CD14-positive monocyte (primary cell): Measurements from ENCODE around the gene IL13. TPM values are rescaled to one million over a fixed set of nuclear protein-coding genes. Genes with fewer than 3 reads are reported as not detected.

Experiments
- DNase-seq, 3 donors: peaks; one replicate each; pipeline ENCODE4 v3.0.0-alpha.2; 2011 to 2022
- H2AFZ ChIP-seq: 2 replicates; pipeline ENCODE4 v1.6.0; 2012; ENCODE audit warnings: mild to moderate bottlenecking, low read depth, low read length, inconsistent platforms; ENCODE audit not compliant: insufficient read depth, poor library complexity, severe bottlenecking
- H3K27ac ChIP-seq, 2 donors: 1 replicate in 1 of 2; 2 replicates in 1 of 2; pipeline ENCODE4 v1.5.1; 2012 to 2013; ENCODE audit warnings: low read length in 2 of 2, control low read depth in 1 of 2, inconsistent platforms in 1 of 2, low read depth in 1 of 2, mild to moderate bottlenecking in 1 of 2
- H3K27me3 ChIP-seq, 2 donors: one replicate each; pipeline versions ENCODE4 v1.6.0 to v1.6.1; 2011 to 2013; ENCODE audit warnings: low read length in 2 of 2; ENCODE audit not compliant: control insufficient read depth in 2 of 2, insufficient read depth in 2 of 2
- H3K36me3 ChIP-seq, 2 donors: replicated peaks in 1 of 2; 1 replicate in 1 of 2; 2 replicates in 1 of 2; pipeline versions ENCODE4 v1.5.1 to v1.6.1; 2012 to 2013; ENCODE audit warnings: low read length in 2 of 2, control low read depth in 1 of 2, inconsistent platforms in 1 of 2, mild to moderate bottlenecking in 1 of 2; ENCODE audit not compliant: insufficient read depth in 2 of 2, control insufficient read depth in 1 of 2
- H3K4me1 ChIP-seq, 2 donors: 1 replicate in 1 of 2; 2 replicates in 1 of 2; pipeline versions ENCODE4 v1.5.1 to v1.6.1; 2012 to 2013; ENCODE audit warnings: low read length in 2 of 2, control low read depth in 1 of 2, inconsistent platforms in 1 of 2, mild to moderate bottlenecking in 1 of 2, moderate library complexity in 1 of 2; ENCODE audit not compliant: insufficient read depth in 2 of 2, control insufficient read depth in 1 of 2
- H3K4me2 ChIP-seq: replicated peaks from 2 replicates; pipeline ENCODE3; 2012; ENCODE audit warnings: low read length, moderate library complexity, mild to moderate bottlenecking; ENCODE audit not compliant: poor library complexity, severe bottlenecking; ENCODE audit errors: extremely low read depth
- H3K4me3 ChIP-seq, 3 experiments: fragments of 200-600 bp in 1 of 3; sonication (generic) in 1 of 3; replicated peaks in 1 of 3; 1 replicate in 2 of 3; 2 replicates in 1 of 3; pipeline ENCODE4 v1.5.1; 2011 to 2013; ENCODE audit warnings: low read length in 3 of 3, mild to moderate bottlenecking in 3 of 3, control low read depth in 2 of 3, low read depth in 2 of 3, inconsistent platforms in 1 of 3, moderate library complexity in 1 of 3
- H3K79me2 ChIP-seq: 2 replicates; pipeline ENCODE4 v1.6.0; 2012; ENCODE audit warnings: mild to moderate bottlenecking, control low read depth, inconsistent platforms, low read length, moderate library complexity; ENCODE audit not compliant: insufficient read depth
- H3K9ac ChIP-seq: 2 replicates; pipeline ENCODE4 v1.6.0; 2017; ENCODE audit warnings: low read length, mild to moderate bottlenecking; ENCODE audit not compliant: insufficient read depth, poor library complexity, severe bottlenecking
- H3K9me3 ChIP-seq, 2 donors: replicated peaks in 1 of 2; 1 replicate in 1 of 2; 2 replicates in 1 of 2; pipeline versions ENCODE4 v1.5.1 to v1.6.1; 2012 to 2013; ENCODE audit warnings: low read length in 2 of 2, control low read depth in 1 of 2; ENCODE audit not compliant: control insufficient read depth in 1 of 2, insufficient read depth in 1 of 2
- H4K20me1 ChIP-seq: 2 replicates; pipeline ENCODE4 v1.6.0; 2012; ENCODE audit warnings: mild to moderate bottlenecking, low read length, control low read depth, moderate library complexity; ENCODE audit not compliant: insufficient read depth
- H3K27ac Mint-ChIP-seq, 7 donors: one replicate each; pipeline ENCODE4 v1.8.0; 2020; ENCODE audit warnings: mild to moderate bottlenecking in 7 of 7, mixed read lengths in 7 of 7, moderate library complexity in 6 of 7, inconsistent platforms in 2 of 7
- H3K27me3 Mint-ChIP-seq, 3 donors: one replicate each; pipeline ENCODE4 v1.8.0; 2021 to 2022; ENCODE audit warnings: low read depth in 3 of 3, mild to moderate bottlenecking in 3 of 3, mixed read lengths in 3 of 3, moderate library complexity in 3 of 3, inconsistent platforms in 1 of 3
- H3K36me3 Mint-ChIP-seq, 2 donors: one replicate each; pipeline ENCODE4 v1.8.0; 2020; ENCODE audit warnings: mixed read lengths in 2 of 2, inconsistent platforms in 1 of 2, mild to moderate bottlenecking in 1 of 2
- H3K4me1 Mint-ChIP-seq: one replicate; pipeline ENCODE4 v1.8.0; 2020; ENCODE audit warnings: mild to moderate bottlenecking, mixed read lengths
- H3K4me3 Mint-ChIP-seq, 2 donors: one replicate each; pipeline ENCODE4 v1.8.0; 2020; ENCODE audit warnings: mild to moderate bottlenecking in 2 of 2, mixed read lengths in 2 of 2, moderate library complexity in 1 of 2
- H3K9me3 Mint-ChIP-seq, 7 donors: one replicate each; pipeline ENCODE4 v1.8.0; 2020 to 2022; ENCODE audit warnings: mixed read lengths in 7 of 7, mild to moderate bottlenecking in 6 of 7, moderate library complexity in 6 of 7, inconsistent platforms in 2 of 7
- WGBS: methylation state at CpG from one replicate; pipeline ENCODE4 v1.1.5; 2013; ENCODE audit warnings: missing lambda C conversion rate; ENCODE audit not compliant: insufficient coverage; 5-methylcytosine and 5-hydroxymethylcytosine counted together
- intact Hi-C, 2 donors: fragments of 100-400 bp; cut with micrococcal nuclease; formaldehyde crosslinking; loops; one replicate each; pipeline versions ENCODE4 v1.15.0 to v1.15.1; 2023
- polyA plus RNA-seq, 3 donors: library from polyadenylated mRNA; depleted of rRNA in 1 of 3; unstranded in 2 of 3; stranded (reverse) in 1 of 3; fragments of 300-500 nt in 2 of 3; fragments of >200 nt in 1 of 3; fragmentation: Illumina TruSeq in 2 of 3; gene quantifications; 1 replicate in 2 of 3; 2 replicates in 1 of 3; pipeline ENCODE4 v1.2.3, GENCODE V29; 2012 to 2021
- TF ChIP-seq, protein P1 (sequence below): fragments of 200-600 bp; IDR thresholded peaks from one replicate; pipeline ENCODE4 v1.8.0; 2022; ENCODE audit warnings: antibody characterized with exemption, mild to moderate bottlenecking

IL13 gene
- polyA plus RNA-seq, 3 donors = not detected

DNA sequence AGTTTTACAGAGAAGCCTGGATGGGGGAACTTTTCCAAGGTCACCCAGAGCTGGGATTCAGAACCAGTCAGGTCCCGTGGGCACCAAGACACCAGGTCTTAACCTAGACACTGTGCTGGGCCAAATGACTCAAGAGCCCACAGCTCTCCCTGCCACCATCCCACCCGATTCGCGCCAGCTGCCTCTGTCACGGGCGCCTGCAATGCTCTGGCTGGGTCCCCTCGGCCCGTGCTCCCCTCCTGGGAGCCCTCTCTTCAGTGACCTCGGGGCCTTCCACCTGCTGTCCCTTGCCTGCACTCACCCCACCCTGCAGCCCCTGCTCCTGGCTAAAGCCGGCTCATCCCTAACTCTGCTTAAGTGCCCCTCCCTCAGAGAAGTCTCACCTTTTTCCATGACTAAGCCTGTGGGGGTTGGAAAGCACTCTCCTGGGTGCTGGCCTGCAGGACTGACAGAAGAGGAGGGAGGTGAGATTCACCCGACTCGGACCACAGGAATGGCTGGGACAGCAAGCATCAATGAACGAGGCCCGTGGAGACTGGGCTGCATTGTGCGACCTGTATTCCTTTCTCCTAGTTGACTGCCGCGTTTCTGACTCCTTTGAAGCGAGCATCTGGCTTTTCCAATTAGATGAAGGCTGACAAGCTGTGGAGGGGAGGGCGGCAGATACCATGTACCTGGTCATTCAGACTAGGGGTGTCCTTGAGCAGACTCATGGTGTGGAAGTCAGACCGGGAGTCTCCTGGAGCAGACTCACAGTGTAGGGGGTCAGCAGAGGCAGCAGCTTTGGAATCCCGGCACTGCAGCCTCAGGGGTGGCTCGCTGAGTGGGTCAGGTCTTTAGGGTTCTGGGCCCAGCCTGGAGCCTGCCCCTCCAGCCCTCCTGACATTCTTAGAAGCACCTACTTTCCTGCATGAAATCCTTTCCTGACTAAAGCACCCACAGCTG lies 10.1 kb downstream of the IL13 start:
- Mint-ChIP-seq H3K27ac (no peak overlapping the region), H3K27me3 (peaks cover 0 to 6% (median 3%) of the 10 kb centered on the region in 3 donors), H3K4me1 (no peaks in the 10 kb centered on the region), H3K4me3 (no peak overlapping the region), H3K36me3 (no peaks in the 10 kb centered on the region), H3K9me3 (peaks cover 0 to 3% (median 0%) of the 10 kb centered on the region in 7 donors)
- Histone ChIP-seq H3K4me2 (no peak overlapping the region), H2AFZ (no peak overlapping the region), H3K9ac (no peak overlapping the region), H3K27me3 (no peaks in the 10 kb centered on the region), H3K4me1 (no peaks in the 10 kb centered on the region), H3K4me3 (no peak overlapping the region), H4K20me1 (no peaks in the 10 kb centered on the region), H3K9me3 (no peaks in the 10 kb centered on the region), H3K36me3 (no peaks in the 10 kb centered on the region), H3K79me2 (no peaks in the 10 kb centered on the region), H3K27ac (no peak overlapping the region)
- WGBS = 94% methylated on average over 18 of the region's 22 CpGs
- DNase-seq = no peak
- TF ChIP-seq, protein P1, sequence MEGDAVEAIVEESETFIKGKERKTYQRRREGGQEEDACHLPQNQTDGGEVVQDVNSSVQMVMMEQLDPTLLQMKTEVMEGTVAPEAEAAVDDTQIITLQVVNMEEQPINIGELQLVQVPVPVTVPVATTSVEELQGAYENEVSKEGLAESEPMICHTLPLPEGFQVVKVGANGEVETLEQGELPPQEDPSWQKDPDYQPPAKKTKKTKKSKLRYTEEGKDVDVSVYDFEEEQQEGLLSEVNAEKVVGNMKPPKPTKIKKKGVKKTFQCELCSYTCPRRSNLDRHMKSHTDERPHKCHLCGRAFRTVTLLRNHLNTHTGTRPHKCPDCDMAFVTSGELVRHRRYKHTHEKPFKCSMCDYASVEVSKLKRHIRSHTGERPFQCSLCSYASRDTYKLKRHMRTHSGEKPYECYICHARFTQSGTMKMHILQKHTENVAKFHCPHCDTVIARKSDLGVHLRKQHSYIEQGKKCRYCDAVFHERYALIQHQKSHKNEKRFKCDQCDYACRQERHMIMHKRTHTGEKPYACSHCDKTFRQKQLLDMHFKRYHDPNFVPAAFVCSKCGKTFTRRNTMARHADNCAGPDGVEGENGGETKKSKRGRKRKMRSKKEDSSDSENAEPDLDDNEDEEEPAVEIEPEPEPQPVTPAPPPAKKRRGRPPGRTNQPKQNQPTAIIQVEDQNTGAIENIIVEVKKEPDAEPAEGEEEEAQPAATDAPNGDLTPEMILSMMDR = no peak
- intact Hi-C loops = no loop called here

DNA sequence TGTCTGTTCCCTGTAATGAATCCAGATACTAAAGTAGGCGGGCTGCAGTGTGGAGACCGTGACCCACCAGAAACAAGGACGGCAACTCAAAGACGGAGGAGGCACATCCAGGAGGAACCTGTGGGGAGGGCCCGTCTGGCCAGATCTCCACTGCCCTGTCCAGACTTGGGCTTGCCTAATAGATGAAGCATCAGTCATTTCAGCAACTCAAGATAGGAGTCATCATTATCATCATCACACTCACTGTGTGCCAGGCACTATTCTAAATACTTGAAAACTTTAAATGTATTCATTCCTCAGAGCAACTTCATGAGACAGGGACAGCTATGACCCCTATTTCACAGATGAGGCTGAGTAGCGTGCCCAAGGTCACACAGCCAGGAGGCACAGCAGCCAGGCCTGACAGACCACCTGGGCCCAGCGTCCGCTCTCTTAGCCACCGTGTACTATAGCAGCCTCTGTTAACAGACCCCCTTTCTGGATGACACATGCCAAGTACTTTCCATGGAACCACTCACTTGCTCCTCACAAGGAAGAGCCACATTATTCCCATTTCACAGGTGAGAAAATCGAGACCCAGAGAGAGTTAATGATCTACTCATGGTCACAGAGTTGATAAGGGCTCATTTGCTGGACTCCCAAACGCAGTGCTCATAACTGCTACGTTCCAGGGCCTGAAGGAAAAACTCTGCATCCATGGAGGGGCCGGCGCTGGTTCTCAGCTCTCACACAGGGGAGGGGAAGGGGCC lies 10.9 kb downstream of the IL13 start:
- Histone ChIP-seq H2AFZ (no peak overlapping the region), H3K4me3 (no peak overlapping the region), H3K4me1 (no peaks in the 10 kb centered on the region), H4K20me1 (no peaks in the 10 kb centered on the region), H3K9me3 (no peaks in the 10 kb centered on the region), H3K79me2 (no peaks in the 10 kb centered on the region), H3K36me3 (no peaks in the 10 kb centered on the region), H3K9ac (no peak overlapping the region), H3K27ac (no peak overlapping the region), H3K4me2 (no peak overlapping the region), H3K27me3 (no peaks in the 10 kb centered on the region)
- peaks cover 0 to 3% (median 0%) of the 10 kb centered on the region in 7 donors for H3K9me3 Mint-ChIP-seq
- WGBS = 93% methylated on average over 10 of the region's 14 CpGs
- no peak overlapping the region for H3K4me3 Mint-ChIP-seq
- TF ChIP-seq, protein P1 = no peak
- peaks cover under 1 to 6% (median 3%) of the 10 kb centered on the region in 3 donors for H3K27me3 Mint-ChIP-seq
- DNase-seq = no peak
- intact Hi-C loops = no loop called here
- no peak overlapping the region for H3K27ac Mint-ChIP-seq
- H3K4me1 Mint-ChIP-seq = no peaks in the 10 kb centered on the region
- no peaks in the 10 kb centered on the region for H3K36me3 Mint-ChIP-seq
